ENCODE results near the gene CCND1. TPM values are rescaled to one million over a fixed set of nuclear protein-coding genes. Genes with fewer than 3 reads are reported as not detected.

Gene CCND1
- total and polyA plus RNA-seq, 7 experiments from 2014 or later = 0.26 to 4.9 (median 0.84) TPM

GRCh38 chr11:69599502-69599901, 41.5 kb upstream of the CCND1 start:
- ChIA-PET POLR2A (no interaction called here), CTCF (no interaction called here)
- Mint-ChIP-seq H3K9me3 (no peaks in the 10 kb centered on the region), H3K4me3 (no peak overlapping the region), H3K27ac (no peak overlapping the region), H3K27me3 (peaks cover 0 to 8% (median 8%) of the 10 kb centered on the region in 5 donors), H3K4me1 (peaks cover 0 to 7% (median 0%) of the 10 kb centered on the region in 7 donors), H3K36me3 (no peaks in the 10 kb centered on the region)
- DNase-seq (no peak), ATAC-seq (no peak)
- H3K36me3 ChIP-seq (ENCODE audit: control insufficient read depth in 2 of 3, insufficient read depth in 3 of 3, low read length in 3 of 3) = no peaks in the 10 kb centered on the region
- H3K27me3 ChIP-seq (ENCODE audit: control insufficient read depth in 2 of 2, insufficient read depth in 2 of 2, low read length in 2 of 2) = no peaks in the 10 kb centered on the region
- intact Hi-C loops (cut with micrococcal nuclease) = no loop called here
- H3K4me1 ChIP-seq (ENCODE audit: control insufficient read depth in 2 of 2, insufficient read depth in 2 of 2, low read length in 2 of 2) = no peaks in the 10 kb centered on the region
- no peak overlapping the region for H3K4me3 ChIP-seq (ENCODE audit: low read length)
- H3K27ac ChIP-seq (ENCODE audit: low read depth, low read length) = no peak overlapping the region
- no peaks in the 10 kb centered on the region for H3K9me3 ChIP-seq (ENCODE audit: control insufficient read depth in 2 of 3, low read length in 3 of 3)

- H3K36me3 ChIP-seq (ENCODE audit: control insufficient read depth in 2 of 3, insufficient read depth in 3 of 3, low read length in 3 of 3) = no peaks in the 10 kb centered on the region
- ChIA-PET POLR2A (no interaction called here), CTCF (no interaction called here)
- no peak overlapping the region for H3K4me3 ChIP-seq (ENCODE audit: low read length)
- DNase-seq = no peak
- no peak overlapping the region for H3K27ac ChIP-seq (ENCODE audit: low read depth, low read length)
- Mint-ChIP-seq H3K4me3 (no peak overlapping the region), H3K9me3 (no peaks in the 10 kb centered on the region), H3K4me1 (peaks cover 0 to 7% (median 0%) of the 10 kb centered on the region in 7 donors), H3K36me3 (no peaks in the 10 kb centered on the region), H3K27ac (no peak overlapping the region), H3K27me3 (peaks cover 0 to 8% (median 8%) of the 10 kb centered on the region in 5 donors)
- H3K4me1 ChIP-seq (ENCODE audit: control insufficient read depth in 2 of 2, insufficient read depth in 2 of 2, low read length in 2 of 2) = no peaks in the 10 kb centered on the region
- intact Hi-C loops (cut with micrococcal nuclease) = no loop called here
- no peaks in the 10 kb centered on the region for H3K9me3 ChIP-seq (ENCODE audit: control insufficient read depth in 2 of 3, low read length in 3 of 3)
- no peaks in the 10 kb centered on the region for H3K27me3 ChIP-seq (ENCODE audit: control insufficient read depth in 2 of 2, insufficient read depth in 2 of 2, low read length in 2 of 2)
- ATAC-seq = no peak
Measured at GRCh38 chr11:69600001-69600400, 41.0 kb upstream of the CCND1 start.

GRCh38 chr11:69601011-69601975, 39.7 kb upstream of the CCND1 start:
- no peak for DNase-seq
- intact Hi-C loops (cut with micrococcal nuclease) = no loop called here
- ChIA-PET POLR2A (no interaction called here), CTCF (no interaction called here)
- no peak overlapping the region for H3K27ac Mint-ChIP-seq
- no peaks in the 10 kb centered on the region for H3K9me3 ChIP-seq (ENCODE audit: control insufficient read depth in 2 of 3, low read length in 3 of 3)
- ATAC-seq = no peak
- no peaks in the 10 kb centered on the region for H3K27me3 ChIP-seq (ENCODE audit: control insufficient read depth in 2 of 2, insufficient read depth in 2 of 2, low read length in 2 of 2)
- no peaks in the 10 kb centered on the region for H3K4me1 ChIP-seq (ENCODE audit: control insufficient read depth in 2 of 2, insufficient read depth in 2 of 2, low read length in 2 of 2)
- no peaks in the 10 kb centered on the region for H3K9me3 Mint-ChIP-seq
- peaks cover 0 to 16% (median 8%) of the 10 kb centered on the region in 5 donors for H3K27me3 Mint-ChIP-seq
- H3K27ac ChIP-seq (ENCODE audit: low read depth, low read length) = no peak overlapping the region
- H3K4me1 Mint-ChIP-seq = peaks cover 0 to 7% (median 0%) of the 10 kb centered on the region in 7 donors
- no peak overlapping the region for H3K4me3 ChIP-seq (ENCODE audit: low read length)
- no peaks in the 10 kb centered on the region for H3K36me3 Mint-ChIP-seq
- no peaks in the 10 kb centered on the region for H3K36me3 ChIP-seq (ENCODE audit: control insufficient read depth in 2 of 3, insufficient read depth in 3 of 3, low read length in 3 of 3)
- H3K4me3 Mint-ChIP-seq = no peak overlapping the region

GRCh38 chr11:69603111-69603836, 37.7 kb upstream of the CCND1 start:
- Mint-ChIP-seq H3K9me3 (peaks cover 0 to 14% (median 5%) of the 10 kb centered on the region in 11 donors), H3K27me3 (peaks cover 3 to 22% (median 16%) of the 10 kb centered on the region in 5 donors), H3K27ac (no peak overlapping the region), H3K4me3 (no peak overlapping the region), H3K36me3 (peaks cover 0 to 5% (median 0%) of the 10 kb centered on the region in 5 donors), H3K4me1 (no peaks in the 10 kb centered on the region)
- Histone ChIP-seq H3K27ac (ENCODE audit: low read depth, low read length) (no peak overlapping the region), H3K36me3 (ENCODE audit: control insufficient read depth in 2 of 3, insufficient read depth in 3 of 3, low read length in 3 of 3) (no peaks in the 10 kb centered on the region), H3K4me1 (ENCODE audit: control insufficient read depth in 2 of 2, insufficient read depth in 2 of 2, low read length in 2 of 2) (no peaks in the 10 kb centered on the region), H3K9me3 (ENCODE audit: control insufficient read depth in 2 of 3, low read length in 3 of 3) (peaks cover 0 to 2% (median 0%) of the 10 kb centered on the region in 3 experiments), H3K27me3 (ENCODE audit: control insufficient read depth in 2 of 2, insufficient read depth in 2 of 2, low read length in 2 of 2) (no peaks in the 10 kb centered on the region), H3K4me3 (ENCODE audit: low read length) (no peak overlapping the region)
- POLR2A ChIA-PET = interaction anchor here (1.0 kb wide), 1 partner anchor 513 kb away, joined by 3 read pairs; no protein-coding TSS in a partner anchor
- no peak for ATAC-seq
- CTCF ChIA-PET = no interaction called here
- intact Hi-C loops (cut with micrococcal nuclease) = no loop called here
- no peak for DNase-seq

GRCh38 chr11:69604055-69604454, 36.9 kb upstream of the CCND1 start:
- Histone ChIP-seq H3K4me1 (ENCODE audit: control insufficient read depth in 2 of 2, insufficient read depth in 2 of 2, low read length in 2 of 2) (no peaks in the 10 kb centered on the region), H3K27ac (ENCODE audit: low read depth, low read length) (no peak overlapping the region), H3K27me3 (ENCODE audit: control insufficient read depth in 2 of 2, insufficient read depth in 2 of 2, low read length in 2 of 2) (no peaks in the 10 kb centered on the region), H3K4me3 (ENCODE audit: low read length) (no peak overlapping the region), H3K9me3 (ENCODE audit: control insufficient read depth in 2 of 3, low read length in 3 of 3) (peaks cover 0 to 10% (median 0%) of the 10 kb centered on the region in 3 experiments), H3K36me3 (ENCODE audit: control insufficient read depth in 2 of 3, insufficient read depth in 3 of 3, low read length in 3 of 3) (no peaks in the 10 kb centered on the region)
- ATAC-seq (no peak), DNase-seq (no peak)
- Mint-ChIP-seq H3K4me3 (no peak overlapping the region), H3K27ac (no peak overlapping the region), H3K4me1 (no peaks in the 10 kb centered on the region), H3K9me3 (peaks cover 0 to 21% (median 10%) of the 10 kb centered on the region in 11 donors), H3K36me3 (peaks cover 0 to 12% (median 0%) of the 10 kb centered on the region in 5 donors), H3K27me3 (peaks cover 9 to 23% (median 16%) of the 10 kb centered on the region in 5 donors)
- intact Hi-C loops (cut with micrococcal nuclease) = no loop called here
- ChIA-PET POLR2A (interaction anchor here (1.0 kb wide), 1 partner anchor 514 kb away, joined by 3 read pairs; no protein-coding TSS in a partner anchor), CTCF (no interaction called here)

GRCh38 chr11:69605737-69606526, 35.0 kb upstream of the CCND1 start:
- DNase-seq (no peak), ATAC-seq (no peak)
- peaks cover 9 to 23% (median 16%) of the 10 kb centered on the region in 5 donors for H3K27me3 Mint-ChIP-seq
- ChIA-PET POLR2A (no interaction called here), CTCF (no interaction called here)
- no peak overlapping the region for H3K4me3 ChIP-seq (ENCODE audit: low read length)
- intact Hi-C loops (cut with micrococcal nuclease) = no loop called here
- no peaks in the 10 kb centered on the region for H3K36me3 ChIP-seq (ENCODE audit: control insufficient read depth in 2 of 3, insufficient read depth in 3 of 3, low read length in 3 of 3)
- peaks cover 0 to 12% (median 0%) of the 10 kb centered on the region in 3 experiments for H3K9me3 ChIP-seq (ENCODE audit: control insufficient read depth in 2 of 3, low read length in 3 of 3)
- H3K4me3 Mint-ChIP-seq = no peak overlapping the region
- peak overlapping the region in 1 of 9 donors; percentile 79 for H3K27ac Mint-ChIP-seq
- H3K4me1 ChIP-seq (ENCODE audit: control insufficient read depth in 2 of 2, insufficient read depth in 2 of 2, low read length in 2 of 2) = no peaks in the 10 kb centered on the region
- H3K9me3 Mint-ChIP-seq = peaks cover 0 to 27% (median 13%) of the 10 kb centered on the region in 11 donors
- no peaks in the 10 kb centered on the region for H3K4me1 Mint-ChIP-seq
- no peaks in the 10 kb centered on the region for H3K27me3 ChIP-seq (ENCODE audit: control insufficient read depth in 2 of 2, insufficient read depth in 2 of 2, low read length in 2 of 2)
- no peak overlapping the region for H3K27ac ChIP-seq (ENCODE audit: low read depth, low read length)
- peaks cover 0 to 12% (median 0%) of the 10 kb centered on the region in 5 donors for H3K36me3 Mint-ChIP-seq
